Limb (tissue), 2 donors: ENCODE results near the gene MCUB.
A peak's percentile ranks its signal among the peaks of the same experiment; 100 is the strongest.

Experiments
- DNase-seq, 2 donors: peaks; one replicate each; pipeline ENCODE4 v3.0.0-alpha.2; 2016; ENCODE audit errors: extremely low spot score in 2 of 2

MCUB gene

GRCh38 chr4:109728385-109728784 is 168.3 kb downstream of the MCUB start:
- DNase-seq = no peak

- peak; percentile 3 to 59 for DNase-seq
Measured at GRCh38 chr4:109729117-109729717, 169.2 kb downstream of the MCUB start.

- DNase-seq = peak; percentile 64 to 86
Measured at GRCh38 chr4:109729718-109730618, 169.9 kb downstream of the MCUB start, which contains the start of gene PLA2G12A. Gene PLA2G12A (minus strand): TSS chr4:109730070. CDS start chr4:109729809, 261 bp downstream.

- DNase-seq = no peak
Measured at GRCh38 chr4:109730619-109731545, 170.8 kb downstream of the MCUB start.

GRCh38 chr4:109733728-109734127 is 173.7 kb downstream of the MCUB start:
- no peak for DNase-seq

GRCh38 chr4:109735566-109736365 is 175.7 kb downstream of the MCUB start:
- no peak for DNase-seq
